ENCODE measurements around the gene LRTM2. TPM values are rescaled to one million over a fixed set of nuclear protein-coding genes. Genes with fewer than 3 reads are reported as not detected.
A peak's percentile ranks its signal among the peaks of the same experiment; 100 is the strongest.

LRTM2 gene
- total RNA-seq, 1 donor from 2014 or later: not detected

DNA sequence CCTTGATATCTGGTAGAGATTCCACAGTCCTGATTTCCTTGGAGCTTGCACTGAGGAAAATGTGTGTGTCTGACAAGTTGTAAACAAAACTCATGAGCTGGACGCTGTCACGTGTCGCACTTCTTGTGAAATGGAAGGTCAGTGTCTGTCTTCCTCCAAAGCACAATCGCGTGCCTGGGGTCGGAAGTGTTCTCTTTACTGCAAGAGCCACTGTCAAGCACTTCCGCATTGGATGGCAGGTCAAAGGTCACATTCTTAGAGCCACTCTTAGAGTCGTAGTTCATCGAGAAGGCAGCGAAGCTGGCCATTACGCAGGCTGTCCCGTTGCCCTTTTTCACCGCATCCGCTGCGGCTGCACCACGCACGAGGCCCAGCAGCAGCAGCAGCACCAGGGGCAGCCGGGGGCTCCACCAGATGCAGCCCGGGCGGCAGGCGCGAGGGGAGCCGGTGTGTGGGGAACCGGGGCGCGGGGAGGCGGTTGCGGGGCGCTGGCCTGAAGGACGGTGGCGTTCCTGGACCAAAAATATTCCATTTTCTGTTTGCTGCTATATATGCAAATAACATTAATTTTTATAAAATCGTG, 45.0 kb downstream of the LRTM2 start:
- peaks cover 2% of the 10 kb centered on the region for H3K4me1 Mint-ChIP-seq
- H3K27ac Mint-ChIP-seq: no peak overlapping the region
- no peak overlapping the region for H2AFZ ChIP-seq (replicated peaks)
- H3K36me3 ChIP-seq: no peaks in the 10 kb centered on the region
- H3K27me3 ChIP-seq: no peaks in the 10 kb centered on the region
- H3K4me2 ChIP-seq: no peak overlapping the region
- no peaks in the 10 kb centered on the region for H3K79me2 ChIP-seq (ENCODE audit: low read depth)
- peaks cover 4% of the 10 kb centered on the region for H3K9me3 Mint-ChIP-seq
- H4K20me1 ChIP-seq (ENCODE audit: low read depth): no peaks in the 10 kb centered on the region
- H3F3A ChIP-seq (ENCODE audit: low read depth): no peaks in the 10 kb centered on the region
- DNase-seq (ENCODE audit: low spot score): no peak
- no peak overlapping the region for H3K27ac ChIP-seq
- H3K9me3 ChIP-seq (ENCODE audit: low read depth): no peaks in the 10 kb centered on the region
- no peak overlapping the region for H3K4me3 Mint-ChIP-seq
- TF ChIP-seq EZH2phosphoT487 (IDR thresholded peaks at IDR 0.05): no peak
- no peak for TF ChIP-seq EZH2 (IDR thresholded peaks at IDR 0.05)
- no peak for TF ChIP-seq CTCF (IDR thresholded peaks at IDR 0.05)
- H3K9ac ChIP-seq: no peak overlapping the region
- no peak overlapping the region for H3K4me3 ChIP-seq
- H3K27me3 Mint-ChIP-seq (ENCODE audit: insufficient read depth, low read depth): peaks cover 4% of the 10 kb centered on the region
- H3K4me1 ChIP-seq: no peaks in the 10 kb centered on the region
- H3K36me3 Mint-ChIP-seq: peaks cover 2% of the 10 kb centered on the region

- Mint-ChIP-seq H3K4me3 (no peak overlapping the region), H3K9me3 (peaks cover 6% of the 10 kb centered on the region), H3K4me1 (peaks cover 3% of the 10 kb centered on the region), H3K27ac (no peak overlapping the region), H3K36me3 (peaks cover 2% of the 10 kb centered on the region), H3K27me3 (ENCODE audit: insufficient read depth, low read depth) (peaks cover 11% of the 10 kb centered on the region)
- no peak overlapping the region for H3K9ac ChIP-seq
- TF ChIP-seq EZH2 (IDR thresholded peaks at IDR 0.05) (no peak), CTCF (IDR thresholded peaks at IDR 0.05) (no peak)
- DNase-seq (ENCODE audit: low spot score): no peak
- no peak overlapping the region for H3K4me3 ChIP-seq
- no peak overlapping the region for H3K27ac ChIP-seq
- H3K79me2 ChIP-seq (ENCODE audit: low read depth): no peaks in the 10 kb centered on the region
- H3K4me2 ChIP-seq: no peak overlapping the region
- peaks cover 6% of the 10 kb centered on the region for H3F3A ChIP-seq (ENCODE audit: low read depth)
- H2AFZ ChIP-seq (replicated peaks): no peak overlapping the region
- no peaks in the 10 kb centered on the region for H3K27me3 ChIP-seq
- H3K4me1 ChIP-seq: no peaks in the 10 kb centered on the region
- H3K9me3 ChIP-seq (ENCODE audit: low read depth): no peaks in the 10 kb centered on the region
- no peaks in the 10 kb centered on the region for H4K20me1 ChIP-seq (ENCODE audit: low read depth)
- H3K36me3 ChIP-seq: no peaks in the 10 kb centered on the region
These were observed 48.8 kb downstream of the LRTM2 start for GRCh38 chr12:1869145-1869544.

- H3K4me1 ChIP-seq: no peaks in the 10 kb centered on the region
- H3K4me2 ChIP-seq: no peak overlapping the region
- no peak overlapping the region for H2AFZ ChIP-seq (replicated peaks)
- H3K27ac Mint-ChIP-seq: no peak overlapping the region
- no peaks in the 10 kb centered on the region for H3K79me2 ChIP-seq (ENCODE audit: low read depth)
- no peak for DNase-seq (ENCODE audit: low spot score)
- H3K9me3 Mint-ChIP-seq: peaks cover 6% of the 10 kb centered on the region
- H3K36me3 Mint-ChIP-seq: peaks cover 2% of the 10 kb centered on the region
- no peak overlapping the region for H3K4me3 Mint-ChIP-seq
- H3K27me3 Mint-ChIP-seq (ENCODE audit: insufficient read depth, low read depth): peaks cover 9% of the 10 kb centered on the region
- H3K4me3 ChIP-seq: no peak overlapping the region
- TF ChIP-seq CTCF (IDR thresholded peaks at IDR 0.05) (no peak), EZH2 (IDR thresholded peaks at IDR 0.05) (no peak), EZH2phosphoT487 (IDR thresholded peaks at IDR 0.05) (no peak)
- no peaks in the 10 kb centered on the region for H4K20me1 ChIP-seq (ENCODE audit: low read depth)
- H3K9me3 ChIP-seq (ENCODE audit: low read depth): no peaks in the 10 kb centered on the region
- peaks cover 3% of the 10 kb centered on the region for H3K4me1 Mint-ChIP-seq
- H3F3A ChIP-seq (ENCODE audit: low read depth): peaks cover 6% of the 10 kb centered on the region
- no peaks in the 10 kb centered on the region for H3K27me3 ChIP-seq
- peak overlapping the region; percentile 23 for H3K27ac ChIP-seq
- no peak overlapping the region for H3K9ac ChIP-seq
- H3K36me3 ChIP-seq: no peaks in the 10 kb centered on the region
These were observed 49.7 kb downstream of the LRTM2 start for GRCh38 chr12:1870086-1870485.
